ENCODE measurements around the gene SLC6A18. TPM values are rescaled to one million over a fixed set of nuclear protein-coding genes. Genes with fewer than 3 reads are reported as not detected.

The SLC6A18 gene
- polyA plus RNA-seq, 6 donors from 2014 or later = not detected

DNA sequence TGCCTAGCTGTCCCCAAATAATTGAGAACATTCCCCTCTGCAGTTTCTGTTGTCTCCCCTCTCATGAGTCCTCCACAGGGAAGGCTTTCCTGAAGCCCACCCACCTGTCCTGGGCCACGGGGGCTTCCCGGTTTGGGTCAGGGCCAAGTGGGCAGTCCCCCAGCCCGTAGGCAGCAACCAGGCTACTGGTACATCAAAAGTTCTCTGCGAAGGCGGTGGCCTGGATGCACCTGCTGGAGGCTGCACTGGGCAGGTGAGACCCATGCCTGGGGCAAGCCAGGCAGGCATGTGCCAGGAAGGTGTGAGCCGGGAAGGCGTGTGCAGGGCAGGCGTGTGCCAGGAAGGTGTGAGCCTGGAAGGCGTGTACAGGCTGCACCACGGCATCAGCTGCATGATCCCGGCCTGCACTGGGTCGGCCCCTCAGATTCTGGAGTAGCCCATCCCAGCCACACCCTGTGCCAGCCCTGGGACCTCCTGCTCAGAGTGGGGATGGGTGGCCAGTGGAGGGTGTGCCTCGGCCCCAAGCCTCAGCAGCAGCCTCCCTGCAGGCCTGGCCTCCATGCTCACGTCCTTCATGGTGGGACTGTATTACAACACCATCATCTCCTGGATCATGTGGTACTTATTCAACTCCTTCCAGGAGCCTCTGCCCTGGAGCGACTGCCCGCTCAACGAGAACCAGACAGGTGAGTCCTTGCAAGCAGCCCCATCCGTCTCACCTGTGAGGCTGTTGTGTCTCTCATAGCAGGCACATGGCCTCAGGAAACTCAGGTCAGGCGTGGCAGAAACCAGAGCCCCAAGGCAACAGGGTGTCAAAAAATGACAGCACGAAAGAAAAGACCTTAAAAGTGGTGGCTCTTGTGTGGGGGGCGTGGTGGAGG lies 15.0 kb upstream of the SLC6A18 start:
- ATAC-seq (ENCODE audit: low read depth in 2 of 2) (no peak), DNase-seq (no peak)

DNA sequence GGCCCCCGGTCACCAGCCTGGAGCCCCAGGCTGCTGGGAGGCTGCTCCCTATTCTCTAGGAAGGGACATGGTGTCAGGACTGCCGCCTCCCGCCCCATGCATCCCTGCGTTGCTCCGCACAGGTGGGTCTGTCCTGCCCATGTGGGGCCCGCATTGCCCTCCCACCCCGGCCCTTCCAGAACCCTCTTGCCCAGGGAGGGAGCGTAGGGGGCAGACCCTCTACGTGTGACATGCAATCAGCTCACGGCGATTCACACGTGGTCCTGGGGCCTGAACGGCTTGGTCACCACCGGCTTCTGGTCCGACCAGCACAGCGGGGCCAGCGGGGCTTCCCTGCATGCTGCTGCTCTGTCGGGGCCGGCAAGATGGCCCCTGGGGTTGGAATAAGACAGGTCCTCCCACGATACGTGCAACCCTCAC lies 14.3 kb upstream of the SLC6A18 start:
- Mint-ChIP-seq H3K4me3 (no peak overlapping the region), H3K36me3 (no peaks in the 10 kb centered on the region), H3K9me3 (peaks cover 0 to 6% (median 0%) of the 10 kb centered on the region in 7 donors), H3K27me3 (peaks cover 4 to 9% (median 7%) of the 10 kb centered on the region in 3 donors), H3K4me1 (no peaks in the 10 kb centered on the region), H3K27ac (no peak overlapping the region)
- no peak for DNase-seq
- ATAC-seq (ENCODE audit: low read depth in 2 of 2) = no peak

More for the DNA sequence above, 15.0 kb upstream of the SLC6A18 start:
- peaks cover 0 to 4% (median 0%) of the 10 kb centered on the region in 7 donors for H3K9me3 Mint-ChIP-seq
- peaks cover 4 to 16% (median 11%) of the 10 kb centered on the region in 3 donors for H3K27me3 Mint-ChIP-seq
- no peak overlapping the region for H3K4me3 Mint-ChIP-seq
- H3K36me3 Mint-ChIP-seq = no peaks in the 10 kb centered on the region
- H3K4me1 Mint-ChIP-seq = no peaks in the 10 kb centered on the region
- no peak overlapping the region for H3K27ac Mint-ChIP-seq

DNA sequence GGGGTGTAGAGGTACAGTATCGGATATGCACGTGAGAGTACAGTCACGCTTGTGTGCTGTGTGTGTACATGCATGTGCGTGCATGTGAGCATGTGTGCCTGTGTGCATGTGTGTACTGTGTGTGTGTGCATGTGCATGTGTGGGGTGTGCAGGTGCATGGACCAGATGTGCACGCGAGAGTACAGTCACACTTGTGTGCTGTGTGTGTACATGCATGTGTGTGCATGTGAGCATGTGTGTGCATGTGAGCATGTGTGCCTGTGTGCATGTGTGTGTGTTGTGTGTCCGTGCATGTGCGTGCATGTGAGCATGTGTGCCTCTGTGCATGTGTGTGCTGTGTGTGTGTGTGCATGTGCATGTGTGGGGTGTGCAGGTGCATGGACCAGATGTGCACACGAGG lies 13.5 kb upstream of the SLC6A18 start:
- Mint-ChIP-seq H3K27ac (no peak overlapping the region), H3K4me1 (no peaks in the 10 kb centered on the region), H3K4me3 (no peak overlapping the region), H3K9me3 (peaks cover 0 to 8% (median 0%) of the 10 kb centered on the region in 7 donors), H3K36me3 (no peaks in the 10 kb centered on the region), H3K27me3 (peaks cover 0 to 4% (median under 1%) of the 10 kb centered on the region in 3 donors)
- DNase-seq = no peak
- ATAC-seq (ENCODE audit: low read depth in 2 of 2) = no peak

DNA sequence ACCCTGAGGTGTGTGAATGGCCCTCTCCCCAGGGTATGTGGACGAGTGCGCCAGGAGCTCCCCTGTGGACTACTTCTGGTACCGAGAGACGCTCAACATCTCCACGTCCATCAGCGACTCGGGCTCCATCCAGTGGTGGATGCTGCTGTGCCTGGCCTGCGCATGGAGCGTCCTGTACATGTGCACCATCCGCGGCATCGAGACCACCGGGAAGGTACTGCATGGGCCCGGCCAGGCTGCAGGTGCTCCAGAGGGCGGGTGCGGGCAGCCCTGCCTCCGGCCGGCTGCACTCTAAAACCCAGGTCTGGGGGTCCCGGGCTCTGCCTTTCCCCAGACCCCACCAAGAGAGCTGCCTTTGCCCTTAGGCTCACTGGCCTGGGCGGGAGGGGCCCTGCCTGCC lies 12.9 kb upstream of the SLC6A18 start:
- Mint-ChIP-seq H3K36me3 (no peaks in the 10 kb centered on the region), H3K27me3 (peaks cover 0 to 4% (median 0%) of the 10 kb centered on the region in 3 donors), H3K4me3 (peak overlapping the region in 1 of 8 donors; percentile 64), H3K27ac (peak overlapping the region in 1 of 6 donors; percentile 84), H3K4me1 (no peaks in the 10 kb centered on the region), H3K9me3 (peaks cover 0 to 8% (median 0%) of the 10 kb centered on the region in 7 donors)
- DNase-seq (no peak), ATAC-seq (ENCODE audit: low read depth in 2 of 2) (no peak)

DNA sequence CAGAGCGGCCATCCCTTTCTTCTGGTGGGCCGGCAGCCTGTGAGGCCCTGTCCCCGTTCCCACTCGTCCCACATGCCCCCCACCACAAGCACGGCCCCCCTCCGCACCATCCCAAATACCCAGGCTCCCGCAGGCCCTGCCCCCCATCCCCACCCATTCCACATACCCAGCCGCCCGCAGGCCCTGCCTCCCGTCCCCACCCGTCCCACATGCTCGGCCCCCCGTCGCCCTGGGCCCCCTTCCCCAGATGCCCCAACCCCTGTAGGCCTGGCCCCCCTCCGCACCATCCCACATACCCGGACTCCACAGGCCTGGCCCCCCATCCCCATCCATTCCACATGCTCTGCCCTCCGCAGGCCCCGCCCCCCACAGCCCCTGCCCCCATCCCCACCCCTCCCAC lies 12.3 kb upstream of the SLC6A18 start:
- no peak overlapping the region for H3K4me3 Mint-ChIP-seq
- no peaks in the 10 kb centered on the region for H3K4me1 Mint-ChIP-seq
- peaks cover 0 to 8% (median 0%) of the 10 kb centered on the region in 7 donors for H3K9me3 Mint-ChIP-seq
- H3K27me3 Mint-ChIP-seq = peaks cover 0 to 1% (median 0%) of the 10 kb centered on the region in 3 donors
- H3K36me3 Mint-ChIP-seq = no peaks in the 10 kb centered on the region
- DNase-seq = no peak
- no peak for ATAC-seq (ENCODE audit: low read depth in 2 of 2)
- H3K27ac Mint-ChIP-seq = no peak overlapping the region

DNA sequence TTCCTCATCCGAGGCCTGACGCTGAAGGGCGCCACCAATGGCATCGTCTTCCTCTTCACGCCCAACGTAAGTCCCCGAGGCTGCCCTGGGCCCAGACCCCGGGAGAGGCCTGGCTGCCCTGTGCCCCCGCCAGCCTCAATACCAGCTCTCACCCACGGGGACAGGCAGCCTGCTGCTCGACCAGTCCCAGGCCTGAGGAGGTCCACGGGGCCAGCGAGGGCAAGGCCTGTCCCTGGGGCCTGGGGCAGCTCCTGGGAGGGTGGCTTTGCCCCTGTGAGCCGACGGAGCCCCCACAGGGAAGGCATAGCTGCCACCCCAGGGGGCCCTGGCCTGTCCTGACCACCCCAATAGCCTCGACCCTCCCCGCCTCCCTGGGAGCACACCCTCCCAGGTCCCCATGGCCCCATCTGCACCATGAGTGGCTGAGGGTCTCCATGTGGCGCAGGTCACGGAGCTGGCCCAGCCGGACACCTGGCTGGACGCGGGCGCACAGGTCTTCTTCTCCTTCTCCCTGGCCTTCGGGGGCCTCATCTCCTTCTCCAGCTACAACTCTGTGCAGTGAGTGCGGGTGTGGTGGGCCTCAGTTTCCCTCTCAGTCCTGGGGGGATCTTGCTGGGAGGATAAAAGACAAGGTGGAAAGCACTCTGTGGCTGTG lies 11.5 kb upstream of the SLC6A18 start:
- Mint-ChIP-seq H3K36me3 (no peaks in the 10 kb centered on the region), H3K4me1 (no peaks in the 10 kb centered on the region), H3K27ac (no peak overlapping the region), H3K4me3 (no peak overlapping the region), H3K27me3 (peaks cover 0 to 8% (median 0%) of the 10 kb centered on the region in 3 donors), H3K9me3 (peaks cover 0 to 8% (median 0%) of the 10 kb centered on the region in 7 donors)
- DNase-seq (no peak), ATAC-seq (ENCODE audit: low read depth in 2 of 2) (no peak)

DNA sequence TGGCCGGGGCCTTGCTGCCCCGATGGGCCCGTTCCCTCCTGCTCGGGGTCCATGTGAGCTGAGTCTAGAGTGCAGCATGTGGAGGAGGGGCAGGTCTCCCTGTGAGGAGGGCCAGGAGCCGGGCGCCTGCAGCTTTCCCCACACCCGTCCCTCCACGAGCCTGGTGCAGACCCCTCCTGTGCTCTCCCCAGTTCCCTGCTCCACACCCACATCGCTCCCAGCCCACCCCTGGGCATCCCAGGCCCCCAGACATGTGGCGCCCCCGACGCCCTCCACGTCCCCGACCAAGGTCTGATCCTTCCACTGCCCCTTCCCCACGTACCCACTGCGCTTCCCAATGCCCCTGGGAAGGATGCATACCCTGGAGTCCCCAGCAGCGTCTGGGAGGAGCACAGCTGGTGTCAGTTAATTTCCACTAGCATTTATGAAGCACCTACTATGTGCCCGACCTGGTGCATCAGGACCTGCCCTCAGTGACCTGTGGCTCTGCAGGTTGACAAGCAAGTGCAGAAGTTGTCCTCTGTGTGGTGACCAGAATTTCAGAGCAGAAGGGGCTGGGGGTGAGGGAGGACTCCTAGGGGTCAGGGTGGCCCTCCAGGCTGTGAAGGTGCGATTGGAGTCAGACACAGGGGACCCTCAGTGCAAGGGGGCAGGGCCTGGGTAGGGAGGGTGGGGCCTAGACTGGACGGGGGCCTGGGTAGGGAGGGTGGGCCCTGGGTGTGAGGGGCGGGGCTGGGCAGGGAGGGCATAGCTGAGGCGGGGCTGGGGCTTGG lies 10.8 kb upstream of the SLC6A18 start:
- peaks cover 0 to 11% (median 0%) of the 10 kb centered on the region in 3 donors for H3K27me3 Mint-ChIP-seq
- no peak overlapping the region for H3K27ac Mint-ChIP-seq
- no peak overlapping the region for H3K4me3 Mint-ChIP-seq
- H3K36me3 Mint-ChIP-seq = no peaks in the 10 kb centered on the region
- peaks cover 0 to 8% (median 0%) of the 10 kb centered on the region in 7 donors for H3K9me3 Mint-ChIP-seq
- H3K4me1 Mint-ChIP-seq = no peaks in the 10 kb centered on the region
- ATAC-seq (ENCODE audit: low read depth in 2 of 2) = no peak
- DNase-seq = no peak

DNA sequence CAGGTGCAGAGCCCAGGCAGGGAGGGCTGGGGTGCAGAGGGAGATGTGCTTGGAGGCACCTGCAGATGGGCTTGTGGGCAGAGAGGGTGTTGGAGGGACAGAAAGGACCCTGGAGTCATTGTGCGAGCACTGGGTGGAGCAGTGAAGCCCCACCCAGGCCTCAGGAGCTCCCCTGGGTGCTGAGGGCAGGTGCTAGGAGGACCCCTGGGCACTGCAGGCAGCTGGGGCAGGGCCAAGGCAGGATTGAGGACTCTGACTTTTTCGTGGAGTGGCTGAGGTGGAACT lies 10.3 kb upstream of the SLC6A18 start:
- H3K27ac Mint-ChIP-seq = no peak overlapping the region
- peaks cover 0 to 11% (median 0%) of the 10 kb centered on the region in 3 donors for H3K27me3 Mint-ChIP-seq
- no peak overlapping the region for H3K4me3 Mint-ChIP-seq
- no peaks in the 10 kb centered on the region for H3K4me1 Mint-ChIP-seq
- ATAC-seq (ENCODE audit: low read depth in 2 of 2) (no peak), DNase-seq (no peak)
- peaks cover 0 to 8% (median 0%) of the 10 kb centered on the region in 7 donors for H3K9me3 Mint-ChIP-seq
- H3K36me3 Mint-ChIP-seq = no peaks in the 10 kb centered on the region

DNA sequence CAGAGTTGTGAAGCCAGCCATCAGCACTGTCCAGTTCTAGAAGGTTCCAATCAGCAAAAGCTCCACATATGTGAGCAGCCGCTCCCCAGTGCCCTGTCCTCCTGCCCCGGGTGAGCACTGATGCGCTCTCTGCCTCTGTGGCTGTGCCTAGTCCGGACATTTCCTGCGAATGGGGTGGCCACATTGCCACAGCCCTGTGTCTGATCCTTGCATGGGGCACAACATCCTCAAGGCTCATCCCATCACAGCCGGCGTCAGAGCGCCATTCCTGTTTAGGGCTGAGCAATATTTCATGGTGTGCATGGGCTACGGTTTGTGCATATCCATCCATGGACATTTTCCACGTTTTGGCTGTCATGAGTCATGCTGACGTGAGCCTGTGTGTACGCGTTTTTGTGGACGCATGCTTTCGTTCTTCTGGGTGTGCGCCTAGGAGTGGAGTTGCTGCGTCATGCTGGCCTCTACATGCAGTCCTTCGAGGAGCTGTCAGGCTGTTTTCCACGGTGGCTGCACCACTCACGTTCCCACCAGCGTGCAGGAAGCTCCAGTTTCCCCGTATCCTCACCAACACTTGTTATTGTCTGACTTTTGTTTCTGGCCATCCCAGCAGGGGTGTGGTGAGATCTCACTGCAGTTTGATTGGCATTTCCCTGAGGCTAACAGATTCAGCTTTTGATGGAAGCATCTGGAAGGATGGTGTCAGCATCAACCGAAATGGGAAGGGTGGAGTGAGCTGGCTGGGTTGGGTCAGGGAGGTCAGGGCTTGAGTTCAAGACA lies 9.7 kb upstream of the SLC6A18 start:
- Mint-ChIP-seq H3K27ac (no peak overlapping the region), H3K4me1 (no peaks in the 10 kb centered on the region), H3K27me3 (peaks cover 0 to 11% (median 0%) of the 10 kb centered on the region in 3 donors), H3K9me3 (peaks cover 0 to 8% (median 0%) of the 10 kb centered on the region in 7 donors), H3K4me3 (peak overlapping the region in 1 of 8 donors; percentile 17), H3K36me3 (no peaks in the 10 kb centered on the region)
- no peak for DNase-seq
- no peak for ATAC-seq (ENCODE audit: low read depth in 2 of 2)

DNA sequence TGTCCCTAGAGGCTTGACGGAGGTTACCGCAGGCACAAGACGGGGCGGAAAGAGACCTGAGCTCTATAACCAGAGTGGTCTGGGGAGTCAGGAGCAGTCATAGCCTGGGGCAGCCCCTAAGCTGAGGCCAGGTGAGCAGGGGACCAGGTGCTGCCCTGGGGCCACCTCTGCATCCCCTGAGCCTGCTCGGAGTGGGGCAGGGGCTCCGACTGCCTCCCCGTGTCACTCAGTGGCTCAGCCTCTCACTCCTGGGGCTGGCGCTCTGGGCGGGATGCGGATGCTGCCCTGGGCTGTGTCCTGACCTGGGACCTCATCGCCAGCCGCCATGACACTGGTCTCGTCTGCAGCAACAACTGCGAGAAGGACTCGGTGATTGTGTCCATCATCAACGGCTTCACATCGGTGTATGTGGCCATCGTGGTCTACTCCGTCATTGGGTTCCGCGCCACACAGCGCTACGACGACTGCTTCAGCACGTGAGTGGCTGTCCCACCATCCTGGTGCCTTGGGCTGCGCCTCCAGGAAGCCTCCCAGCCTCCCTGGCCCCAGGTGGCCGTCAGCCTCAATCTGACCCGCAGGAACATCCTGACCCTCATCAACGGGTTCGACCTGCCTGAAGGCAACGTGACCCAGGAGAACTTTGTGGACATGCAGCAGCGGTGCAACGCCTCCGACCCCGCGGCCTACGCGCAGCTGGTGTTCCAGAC lies 8.8 kb upstream of the SLC6A18 start:
- H3K27ac Mint-ChIP-seq = no peak overlapping the region
- H3K36me3 Mint-ChIP-seq = no peaks in the 10 kb centered on the region
- H3K4me3 Mint-ChIP-seq = peak overlapping the region in 1 of 8 donors; percentile 53
- DNase-seq (no peak), ATAC-seq (ENCODE audit: low read depth in 2 of 2) (no peak)
- peaks cover 0 to 6% (median 0%) of the 10 kb centered on the region in 7 donors for H3K9me3 Mint-ChIP-seq
- H3K4me1 Mint-ChIP-seq = no peaks in the 10 kb centered on the region
- H3K27me3 Mint-ChIP-seq = peaks cover 0 to 11% (median 0%) of the 10 kb centered on the region in 3 donors

DNA sequence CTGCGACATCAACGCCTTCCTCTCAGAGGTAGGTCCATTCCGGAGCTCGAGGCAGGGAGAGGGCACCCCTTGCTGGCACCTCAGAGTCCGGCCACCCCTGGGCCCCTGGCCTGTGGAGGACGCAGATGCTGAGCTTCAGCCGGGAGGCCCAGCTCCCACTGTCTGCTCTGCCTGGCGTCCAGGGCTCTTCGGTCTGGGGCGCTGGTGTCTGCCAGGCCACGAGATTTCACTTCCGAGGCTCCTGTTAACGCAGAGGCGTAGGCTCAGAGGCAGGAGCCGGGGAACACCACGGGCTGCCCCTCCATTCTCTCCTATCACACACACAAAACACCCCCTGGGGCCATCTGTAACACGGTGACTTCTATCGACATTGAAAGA lies 8.3 kb upstream of the SLC6A18 start:
- Mint-ChIP-seq H3K9me3 (peaks cover 0 to 4% (median 0%) of the 10 kb centered on the region in 7 donors), H3K27ac (no peak overlapping the region), H3K36me3 (no peaks in the 10 kb centered on the region), H3K27me3 (peaks cover 0 to 11% (median 0%) of the 10 kb centered on the region in 3 donors), H3K4me1 (no peaks in the 10 kb centered on the region), H3K4me3 (no peak overlapping the region)
- ATAC-seq (ENCODE audit: low read depth in 2 of 2) (no peak), DNase-seq (no peak)

DNA sequence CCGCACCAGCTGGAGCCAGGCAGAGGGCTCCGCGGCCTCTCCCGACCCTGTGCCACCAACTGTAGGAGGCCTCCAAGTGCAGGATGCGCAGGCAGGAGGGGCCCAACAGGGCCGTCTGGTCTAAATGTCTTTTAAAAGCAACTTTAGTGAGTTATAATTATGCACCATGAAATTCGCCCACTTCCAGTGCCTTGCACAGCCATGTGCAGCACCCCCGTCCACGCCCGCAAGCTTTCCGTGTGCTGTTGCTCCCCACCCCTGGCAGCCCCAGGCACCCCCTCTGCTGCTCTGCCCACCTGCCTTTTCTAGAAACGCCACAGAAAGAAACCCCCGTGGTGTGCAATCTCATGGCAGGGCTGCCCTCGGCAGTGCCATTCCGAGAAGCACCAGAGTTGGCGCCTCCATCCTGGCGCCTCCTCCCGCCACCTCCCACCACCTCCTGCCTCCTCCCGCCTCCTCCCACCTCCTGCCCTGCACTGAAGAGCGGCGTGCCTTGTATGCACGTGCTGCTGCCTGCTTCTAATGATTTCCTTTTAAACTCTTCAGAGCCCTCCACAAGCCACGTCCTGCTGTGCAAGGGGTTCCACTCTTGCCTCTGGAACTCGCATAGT lies 7.5 kb upstream of the SLC6A18 start:
- no peaks in the 10 kb centered on the region for H3K4me1 Mint-ChIP-seq
- H3K4me3 Mint-ChIP-seq = no peak overlapping the region
- peaks cover 0 to 11% (median 0%) of the 10 kb centered on the region in 3 donors for H3K27me3 Mint-ChIP-seq
- peaks cover 0 to 4% (median 0%) of the 10 kb centered on the region in 7 donors for H3K9me3 Mint-ChIP-seq
- ATAC-seq (ENCODE audit: low read depth in 2 of 2) = no peak
- no peak for DNase-seq
- no peaks in the 10 kb centered on the region for H3K36me3 Mint-ChIP-seq
- H3K27ac Mint-ChIP-seq = peak overlapping the region in 1 of 6 donors; percentile 93
